Endothelial cell of umbilical vein (primary cell): Measurements from ENCODE around the gene AKNA.

Experiments
- CTCF ChIP-seq, 2 donors: IDR thresholded peaks; 1 replicate in 1 of 2; 2 replicates in 1 of 2; pipeline ENCODE4 v1.5.1; 2011; ENCODE audit warnings: low read length in 2 of 2, mild to moderate bottlenecking in 2 of 2, moderate library complexity in 2 of 2, control low read depth in 1 of 2, inconsistent platforms in 1 of 2, low read depth in 1 of 2; ENCODE audit not compliant: insufficient read depth in 1 of 2; ENCODE audit errors: extremely low read depth in 1 of 2
- EZH2 ChIP-seq: IDR thresholded peaks from 2 replicates; pipeline ENCODE4 v1.6.1; 2012; ENCODE audit warnings: borderline replicate concordance, low read depth, mild to moderate bottlenecking, moderate library complexity, low read length, inconsistent platforms; ENCODE audit not compliant: severe bottlenecking
- FOS ChIP-seq: IDR thresholded peaks from 2 replicates; pipeline ENCODE4 v1.6.1; 2011; ENCODE audit warnings: mild to moderate bottlenecking, low read length, moderate library complexity, borderline replicate concordance; ENCODE audit not compliant: insufficient read depth
- GATA2 ChIP-seq: IDR thresholded peaks from 2 replicates; pipeline ENCODE4 v1.7.0; 2011; ENCODE audit warnings: low read depth, mild to moderate bottlenecking, moderate library complexity, mixed read lengths, low read length; ENCODE audit not compliant: insufficient read length, insufficient read depth
- JUN ChIP-seq: IDR thresholded peaks from 2 replicates; pipeline ENCODE4 v1.6.1; 2011; ENCODE audit warnings: borderline replicate concordance, low read depth; ENCODE audit not compliant: insufficient read length, insufficient read depth
- MAX ChIP-seq: IDR thresholded peaks from 2 replicates; pipeline ENCODE4 v1.6.1; 2011; ENCODE audit not compliant: insufficient read depth, insufficient read length
- POLR2A ChIP-seq: IDR thresholded peaks from 2 replicates; pipeline ENCODE4 v1.6.1; 2012; ENCODE audit warnings: low read depth, mild to moderate bottlenecking, control low read depth, low read length
- POLR2AphosphoS5 ChIP-seq: IDR thresholded peaks from 2 replicates; pipeline ENCODE4 v1.6.1; 2012; ENCODE audit warnings: low read depth, mild to moderate bottlenecking, control low read depth, low read length, moderate library complexity; ENCODE audit not compliant: insufficient read depth

- TF ChIP-seq CTCF (IDR thresholded peaks at IDR 0.05; ENCODE audit: extremely low read depth in 1 of 2, insufficient read depth in 1 of 2, low read depth in 1 of 2, low read length in 2 of 2) (no peak), POLR2AphosphoS5 (no peak), GATA2 (no peak), EZH2 (no peak), POLR2A (no peak), MAX (no peak), FOS (no peak), JUN (no peak)
Measured at GRCh38 chr9:114396558-114397218, 8.9 kb upstream of the AKNA start.
